ENCODE results near the gene STX8. TPM values are rescaled to one million over a fixed set of nuclear protein-coding genes. Genes with fewer than 3 reads are reported as not detected.

The STX8 gene
- total and polyA plus RNA-seq, 9 of the 15 experiments (the other 6 are each of a cell fraction or from before 2014, with no cell fraction given): 14.6 to 42.5 (median 22.1) TPM

DNA sequence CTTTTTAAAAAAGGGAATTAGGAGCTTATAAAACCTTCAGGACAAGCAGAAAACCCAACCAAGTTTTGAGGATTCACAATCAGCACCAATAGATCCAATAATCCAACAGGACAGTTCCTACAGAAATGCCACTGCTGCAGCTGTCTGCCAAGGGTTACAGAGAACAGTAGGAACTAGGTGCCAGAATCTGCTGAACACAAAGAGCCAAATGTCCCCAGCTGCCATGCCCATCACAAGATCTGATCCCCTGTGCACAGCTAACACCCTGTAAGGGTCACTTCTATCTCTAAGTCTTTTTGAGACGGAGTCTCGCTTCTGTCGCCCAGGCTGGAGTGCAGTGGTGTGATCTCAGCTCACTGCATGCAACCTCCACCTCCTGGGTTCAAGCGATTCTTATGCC is 262.3 kb downstream of the STX8 start (continued):
- TF ChIP-seq, protein P1, sequence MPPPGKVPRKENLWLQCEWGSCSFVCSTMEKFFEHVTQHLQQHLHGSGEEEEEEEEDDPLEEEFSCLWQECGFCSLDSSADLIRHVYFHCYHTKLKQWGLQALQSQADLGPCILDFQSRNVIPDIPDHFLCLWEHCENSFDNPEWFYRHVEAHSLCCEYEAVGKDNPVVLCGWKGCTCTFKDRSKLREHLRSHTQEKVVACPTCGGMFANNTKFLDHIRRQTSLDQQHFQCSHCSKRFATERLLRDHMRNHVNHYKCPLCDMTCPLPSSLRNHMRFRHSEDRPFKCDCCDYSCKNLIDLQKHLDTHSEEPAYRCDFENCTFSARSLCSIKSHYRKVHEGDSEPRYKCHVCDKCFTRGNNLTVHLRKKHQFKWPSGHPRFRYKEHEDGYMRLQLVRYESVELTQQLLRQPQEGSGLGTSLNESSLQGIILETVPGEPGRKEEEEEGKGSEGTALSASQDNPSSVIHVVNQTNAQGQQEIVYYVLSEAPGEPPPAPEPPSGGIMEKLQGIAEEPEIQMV (tag; conservative IDR thresholded peaks at IDR 0.05; ENCODE audit: low read depth): no peak
- no peak for TF ChIP-seq ELK3 (CRISPR knock-in tag; IDR thresholded peaks at IDR 0.05)
- TF ChIP-seq FOXJ2 (tag; IDR thresholded peaks at IDR 0.05): no peak
- TF ChIP-seq FOXA3 (CRISPR knock-in tag; conservative IDR thresholded peaks at IDR 0.05 in 1 of 2, IDR thresholded peaks at IDR 0.05 in 1 of 2): no peak
- no peak for TF ChIP-seq PTBP1 (IDR thresholded peaks at IDR 0.05; ENCODE audit: low read depth, low read length)
- no peak for TF ChIP-seq KDM2B (CRISPR knock-in tag; IDR thresholded peaks at IDR 0.05)

DNA sequence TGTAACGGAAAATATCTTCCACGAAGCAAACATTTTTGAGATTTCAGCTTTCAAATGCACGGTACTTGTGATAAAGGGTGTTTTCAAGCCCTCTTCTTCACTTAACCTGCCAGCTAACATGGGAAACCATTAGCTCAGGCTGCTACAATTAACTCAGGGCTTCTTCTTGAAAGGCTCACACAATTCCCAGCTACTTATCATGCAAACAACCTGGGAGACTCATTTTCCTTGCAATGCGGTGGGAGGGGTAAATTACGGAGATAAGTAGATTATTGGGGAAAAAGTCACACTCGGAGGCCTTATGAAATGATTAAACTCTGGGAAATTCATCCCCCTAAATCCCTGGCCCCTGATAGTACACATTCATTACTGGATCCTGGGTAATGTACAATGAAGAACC is 266.4 kb downstream of the STX8 start:
- Histone ChIP-seq H3K4me2 (ENCODE audit: insufficient read depth, low read length) (no peak overlapping the region), H3K9me1 (ENCODE audit: control insufficient read depth, insufficient read depth, low read length) (no peaks in the 10 kb centered on the region), H3K4me1 (replicated peaks in 1 of 2; ENCODE audit: control insufficient read depth in 2 of 2, insufficient read depth in 2 of 2, low read length in 2 of 2) (no peaks in the 10 kb centered on the region), H3K9ac (ENCODE audit: insufficient read depth in 1 of 2, low read depth in 2 of 2, low read length in 2 of 2) (no peak overlapping the region), H2AFZ (ENCODE audit: low read depth, low read length) (no peak overlapping the region), H3K9me3 (replicated peaks; ENCODE audit: control insufficient read depth, insufficient read depth, low read depth, low read length) (no peaks in the 10 kb centered on the region), H3K27me3 (ENCODE audit: control insufficient read depth in 2 of 2, insufficient read depth in 2 of 2, low read length in 2 of 2) (no peaks in the 10 kb centered on the region), H3K27ac (ENCODE audit: extremely low read depth, low read depth, low read length) (no peak overlapping the region), H4K20me1 (replicated peaks; ENCODE audit: control insufficient read depth, insufficient read depth, low read length) (no peaks in the 10 kb centered on the region), H3K4me3 (no peak overlapping the region), H3K79me2 (ENCODE audit: control insufficient read depth, insufficient read depth, low read length) (no peaks in the 10 kb centered on the region), H3K36me3 (ENCODE audit: control insufficient read depth, insufficient read depth, low read length) (no peaks in the 10 kb centered on the region)
- ChIA-PET CTCF (ENCODE audit: low intra/inter-chr PET ratio) (no interaction called here), POLR2A (no interaction called here)
- no peak for FAIRE-seq
- DNase-seq (ENCODE audit: extremely low read depth in 1 of 4, low spot score in 3 of 4): no peak
- TF ChIP-seq TSC22D4 (tag; IDR thresholded peaks at IDR 0.05) (no peak), MBD1 (CRISPR knock-in tag; IDR thresholded peaks at IDR 0.05) (no peak), TRIM24 (IDR thresholded peaks at IDR 0.05) (no peak), FOS (IDR thresholded peaks at IDR 0.05; ENCODE audit: extremely low read depth, insufficient read length) (no peak), ZFP30 (CRISPR knock-in tag; IDR thresholded peaks at IDR 0.05; ENCODE audit: borderline replicate concordance) (no peak)
- TF ChIP-seq, protein P2, sequence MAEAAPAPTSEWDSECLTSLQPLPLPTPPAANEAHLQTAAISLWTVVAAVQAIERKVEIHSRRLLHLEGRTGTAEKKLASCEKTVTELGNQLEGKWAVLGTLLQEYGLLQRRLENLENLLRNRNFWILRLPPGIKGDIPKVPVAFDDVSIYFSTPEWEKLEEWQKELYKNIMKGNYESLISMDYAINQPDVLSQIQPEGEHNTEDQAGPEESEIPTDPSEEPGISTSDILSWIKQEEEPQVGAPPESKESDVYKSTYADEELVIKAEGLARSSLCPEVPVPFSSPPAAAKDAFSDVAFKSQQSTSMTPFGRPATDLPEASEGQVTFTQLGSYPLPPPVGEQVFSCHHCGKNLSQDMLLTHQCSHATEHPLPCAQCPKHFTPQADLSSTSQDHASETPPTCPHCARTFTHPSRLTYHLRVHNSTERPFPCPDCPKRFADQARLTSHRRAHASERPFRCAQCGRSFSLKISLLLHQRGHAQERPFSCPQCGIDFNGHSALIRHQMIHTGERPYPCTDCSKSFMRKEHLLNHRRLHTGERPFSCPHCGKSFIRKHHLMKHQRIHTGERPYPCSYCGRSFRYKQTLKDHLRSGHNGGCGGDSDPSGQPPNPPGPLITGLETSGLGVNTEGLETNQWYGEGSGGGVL (CRISPR knock-in tag; IDR thresholded peaks at IDR 0.05): no peak
- ATAC-seq: no peak
- in situ Hi-C loops (cut with MboI): no loop called here
- 1% methylated on average over 6 of the region's 6 CpGs for WGBS (ENCODE audit: insufficient coverage, low coverage, missing lambda C conversion rate)
- BruUV-seq (replicated peaks): no TSS peak
- intact Hi-C loops (cut with micrococcal nuclease): no loop called here
